NCI-H748 treated with DMSO at 0.1 percent for 48 hours (cell line): ENCODE results near the gene TENT4A.

ENCODE experiments used
- DNase-seq: peaks from one replicate; lab custom pipeline; 2025; lab: John Stamatoyannopoulos, UW

TENT4A gene

GRCh38 chr5:6805841-6806240 is 92.6 kb downstream of the TENT4A start:
- DNase-seq, result no peak
